Loucy (cell line): Measurements from ENCODE around the gene KRT14.

Source experiments
- H2AFZ ChIP-seq: fragments of 200-600 bp; sonication (generic); 2 replicates; pipeline ENCODE4 v1.6.0; 2016; ENCODE audit warnings: antibody characterized with exemption, mild to moderate bottlenecking, low read length, moderate library complexity
- H3F3A ChIP-seq: fragments of 200-600 bp; 2 replicates; pipeline ENCODE4 v1.6.0; 2016; ENCODE audit warnings: antibody characterized with exemption, low read depth, mild to moderate bottlenecking
- H3K27me3 ChIP-seq: fragments of 200-600 bp; sonication (generic); 2 replicates; pipeline ENCODE4 v1.6.1; 2014; ENCODE audit warnings: low read length, mild to moderate bottlenecking; ENCODE audit not compliant: insufficient read depth, poor library complexity, severe bottlenecking
- H3K36me3 ChIP-seq: fragments of 200-600 bp; sonication (generic); 2 replicates; pipeline ENCODE4 v1.6.1; 2016; ENCODE audit warnings: low read length; ENCODE audit not compliant: insufficient read depth
- H3K4me1 ChIP-seq: fragments of 200-600 bp; sonication (generic); 2 replicates; pipeline ENCODE4 v1.5.1; 2014; ENCODE audit warnings: low read length, mild to moderate bottlenecking; ENCODE audit not compliant: insufficient read depth, poor library complexity, severe bottlenecking
- H3K4me2 ChIP-seq: fragments of 200-600 bp; sonication (generic); 2 replicates; pipeline ENCODE4 v1.6.0; 2014; ENCODE audit warnings: antibody characterized with exemption, low read length, low read depth, mild to moderate bottlenecking; ENCODE audit not compliant: poor library complexity, severe bottlenecking
- H3K4me3 ChIP-seq: fragments of 200-600 bp; sonication (generic); 2 replicates; pipeline ENCODE4 v1.5.1; 2014; ENCODE audit warnings: low read length, mild to moderate bottlenecking, mixed read lengths; ENCODE audit not compliant: poor library complexity, severe bottlenecking
- H3K79me2 ChIP-seq: fragments of 200-600 bp; sonication (generic); 2 replicates; pipeline ENCODE4 v1.6.1; 2014; ENCODE audit warnings: low read length; ENCODE audit not compliant: insufficient read depth
- H3K9ac ChIP-seq: fragments of 200-600 bp; sonication (generic); 2 replicates; pipeline ENCODE4 v1.6.0; 2014; ENCODE audit warnings: mild to moderate bottlenecking, low read depth, low read length, moderate library complexity; ENCODE audit not compliant: poor library complexity, severe bottlenecking
- H3K9me2 ChIP-seq: fragments of 200-600 bp; sonication (generic); replicated peaks from 2 replicates; pipeline ENCODE4 v1.6.1; 2016; ENCODE audit warnings: low read depth, low read length, mixed read lengths
- H3K9me3 ChIP-seq: fragments of 200-600 bp; sonication (generic); 2 replicates; pipeline ENCODE4 v1.6.1; 2014; ENCODE audit warnings: mild to moderate bottlenecking, antibody characterized with exemption, low read length, low read depth; ENCODE audit not compliant: insufficient read depth
- H4K20me1 ChIP-seq: fragments of 200-600 bp; sonication (generic); 2 replicates; pipeline ENCODE4 v1.6.0; 2014; ENCODE audit warnings: antibody characterized with exemption, low read length, mild to moderate bottlenecking; ENCODE audit not compliant: insufficient read depth, poor library complexity, severe bottlenecking
- CTCF ChIP-seq: fragments of 200-600 bp; sonication (generic); conservative IDR thresholded peaks from 2 replicates; pipeline ENCODE4 v1.5.1; 2014; ENCODE audit warnings: mild to moderate bottlenecking, antibody characterized with exemption, low read length
- EZH2phosphoT487 ChIP-seq: fragments of 200-600 bp; IDR thresholded peaks from 2 replicates; pipeline ENCODE4 v1.6.1; 2018; ENCODE audit warnings: antibody characterized with exemption, mild to moderate bottlenecking, moderate library complexity, borderline replicate concordance

The KRT14 gene

GRCh38 chr17:41542357-41542756 lies 44.3 kb downstream of the KRT14 start:
- H3K4me2 ChIP-seq, result no peak overlapping the region
- TF ChIP-seq CTCF, result no peak
- TF ChIP-seq EZH2phosphoT487, result no peak
- H3K9ac ChIP-seq, result no peak overlapping the region
- no peaks in the 10 kb centered on the region for H3F3A ChIP-seq
- no peaks in the 10 kb centered on the region for H3K27me3 ChIP-seq
- no peaks in the 10 kb centered on the region for H3K79me2 ChIP-seq
- H3K4me3 ChIP-seq, result no peak overlapping the region
- no peaks in the 10 kb centered on the region for H3K36me3 ChIP-seq
- no peaks in the 10 kb centered on the region for H3K9me2 ChIP-seq
- no peak overlapping the region for H2AFZ ChIP-seq
- H3K4me1 ChIP-seq, result no peaks in the 10 kb centered on the region
- H4K20me1 ChIP-seq, result no peaks in the 10 kb centered on the region
- H3K9me3 ChIP-seq, result no peaks in the 10 kb centered on the region

GRCh38 chr17:41540921-41541625 lies 45.6 kb downstream of the KRT14 start:
- no peak overlapping the region for H3K4me3 ChIP-seq
- no peaks in the 10 kb centered on the region for H4K20me1 ChIP-seq
- H3K4me2 ChIP-seq, result no peak overlapping the region
- H3K9ac ChIP-seq, result no peak overlapping the region
- H3K79me2 ChIP-seq, result no peaks in the 10 kb centered on the region
- H3K4me1 ChIP-seq, result no peaks in the 10 kb centered on the region
- no peak overlapping the region for H2AFZ ChIP-seq
- no peaks in the 10 kb centered on the region for H3F3A ChIP-seq
- H3K9me3 ChIP-seq, result no peaks in the 10 kb centered on the region
- H3K36me3 ChIP-seq, result no peaks in the 10 kb centered on the region
- no peaks in the 10 kb centered on the region for H3K27me3 ChIP-seq
- H3K9me2 ChIP-seq, result no peaks in the 10 kb centered on the region
- TF ChIP-seq EZH2phosphoT487, result no peak
- TF ChIP-seq CTCF, result no peak

- Histone ChIP-seq H3K9me2 (no peaks in the 10 kb centered on the region), H3K9ac (no peak overlapping the region), H3K27me3 (no peaks in the 10 kb centered on the region), H3K4me1 (no peaks in the 10 kb centered on the region), H3K36me3 (no peaks in the 10 kb centered on the region), H3F3A (no peaks in the 10 kb centered on the region), H3K4me2 (no peak overlapping the region), H4K20me1 (no peaks in the 10 kb centered on the region), H3K79me2 (no peaks in the 10 kb centered on the region), H2AFZ (no peak overlapping the region), H3K4me3 (no peak overlapping the region), H3K9me3 (no peaks in the 10 kb centered on the region)
- TF ChIP-seq CTCF, result no peak
- TF ChIP-seq EZH2phosphoT487, result no peak
Measured at GRCh38 chr17:41539979-41540701, 46.6 kb downstream of the KRT14 start.
